ENCODE results near the gene PTX4. TPM values are rescaled to one million over a fixed set of nuclear protein-coding genes. Genes with fewer than 3 reads are reported as not detected.
A peak's percentile ranks its signal among the peaks of the same experiment; 100 is the strongest.

Gene PTX4
- total and polyA plus RNA-seq, 2 donors: 0.10 TPM; not detected in 1

GRCh38 chr16:1528921-1529537 lies 40.3 kb upstream of the PTX4 start:
- Histone ChIP-seq H3K4me3 (ENCODE audit: low read depth, low read length) (no peak overlapping the region), H3K27ac (ENCODE audit: low read depth) (peak overlapping the region; percentile 24), H3K36me3 (ENCODE audit: insufficient read depth) (no peaks in the 10 kb centered on the region), H3K4me1 (ENCODE audit: insufficient read depth) (peaks cover 3% of the 10 kb centered on the region)
- 91% methylated on average over 29 of the region's 29 CpGs for WGBS
- DNase-seq (ENCODE audit: extremely low spot score): no peak

- H3K27ac ChIP-seq (ENCODE audit: low read depth): peak overlapping the region; percentile 48
- no peak overlapping the region for H3K4me3 ChIP-seq (ENCODE audit: low read depth, low read length)
- peaks cover 3% of the 10 kb centered on the region for H3K4me1 ChIP-seq (ENCODE audit: insufficient read depth)
- DNase-seq (ENCODE audit: extremely low spot score): no peak
- H3K36me3 ChIP-seq (ENCODE audit: insufficient read depth): no peaks in the 10 kb centered on the region
- WGBS: 64% methylated on average over 42 of the region's 42 CpGs
Measured at GRCh38 chr16:1527836-1528811, 39.4 kb upstream of the PTX4 start.

- peak overlapping the region; percentile 57 for H3K27ac ChIP-seq (ENCODE audit: low read depth)
- no peaks in the 10 kb centered on the region for H3K36me3 ChIP-seq (ENCODE audit: insufficient read depth)
- 85% methylated on average over 38 of the region's 38 CpGs for WGBS
- H3K4me1 ChIP-seq (ENCODE audit: insufficient read depth): peaks cover 3% of the 10 kb centered on the region
- DNase-seq (ENCODE audit: extremely low spot score): no peak
- H3K4me3 ChIP-seq (ENCODE audit: low read depth, low read length): no peak overlapping the region
Measured at GRCh38 chr16:1526608-1527555, 38.1 kb upstream of the PTX4 start.

DNA sequence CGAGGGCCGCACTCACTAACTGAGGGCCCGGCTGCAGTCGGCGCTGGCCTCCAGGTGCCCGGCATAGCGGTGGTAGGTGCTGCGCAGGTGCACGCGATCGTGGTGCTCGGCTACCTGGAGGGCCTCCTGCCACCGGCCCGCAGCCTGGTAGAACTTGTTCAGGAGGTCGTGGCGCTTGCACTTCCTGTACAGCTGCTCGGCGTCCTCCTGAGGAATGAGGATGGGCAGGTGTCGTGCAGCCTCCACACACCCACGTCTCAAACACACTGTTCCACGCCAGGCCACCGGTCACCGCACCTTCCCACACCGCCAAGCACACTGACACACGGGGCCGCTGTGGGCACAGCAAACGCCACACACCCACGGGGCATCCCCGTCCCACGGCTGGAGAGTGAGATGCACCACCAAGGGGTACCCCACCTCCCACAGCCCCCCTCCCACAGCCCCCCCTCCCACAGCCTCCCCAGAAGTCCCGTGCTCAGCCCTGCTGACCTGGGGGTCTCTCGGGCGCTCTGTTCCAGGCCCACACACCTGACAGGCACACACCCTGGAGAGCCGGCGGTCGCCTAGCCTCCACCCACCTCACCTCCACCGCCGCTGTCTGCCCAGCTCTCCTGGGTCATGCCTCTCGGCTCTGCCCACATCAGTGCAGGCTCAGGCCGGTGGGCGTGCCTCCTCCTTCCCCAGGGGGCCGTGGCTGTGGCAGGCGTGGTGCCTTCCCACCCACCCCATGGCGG lies 37.3 kb upstream of the PTX4 start:
- WGBS: 89% methylated on average over 44 of the region's 44 CpGs
- no peak for DNase-seq (ENCODE audit: extremely low spot score)
- H3K4me3 ChIP-seq (ENCODE audit: low read depth, low read length): no peak overlapping the region
- H3K36me3 ChIP-seq (ENCODE audit: insufficient read depth): no peaks in the 10 kb centered on the region
- peak overlapping the region; percentile 57 for H3K27ac ChIP-seq (ENCODE audit: low read depth)
- peaks cover 3% of the 10 kb centered on the region for H3K4me1 ChIP-seq (ENCODE audit: insufficient read depth)

GRCh38 chr16:1524366-1524765 lies 35.6 kb upstream of the PTX4 start:
- Histone ChIP-seq H3K4me1 (ENCODE audit: insufficient read depth) (no peaks in the 10 kb centered on the region), H3K36me3 (ENCODE audit: insufficient read depth) (no peaks in the 10 kb centered on the region), H3K4me3 (ENCODE audit: low read depth, low read length) (no peak overlapping the region), H3K27ac (ENCODE audit: low read depth) (no peak overlapping the region)
- 93% methylated on average over 26 of the region's 26 CpGs for WGBS
- no peak for DNase-seq (ENCODE audit: extremely low spot score)

DNA sequence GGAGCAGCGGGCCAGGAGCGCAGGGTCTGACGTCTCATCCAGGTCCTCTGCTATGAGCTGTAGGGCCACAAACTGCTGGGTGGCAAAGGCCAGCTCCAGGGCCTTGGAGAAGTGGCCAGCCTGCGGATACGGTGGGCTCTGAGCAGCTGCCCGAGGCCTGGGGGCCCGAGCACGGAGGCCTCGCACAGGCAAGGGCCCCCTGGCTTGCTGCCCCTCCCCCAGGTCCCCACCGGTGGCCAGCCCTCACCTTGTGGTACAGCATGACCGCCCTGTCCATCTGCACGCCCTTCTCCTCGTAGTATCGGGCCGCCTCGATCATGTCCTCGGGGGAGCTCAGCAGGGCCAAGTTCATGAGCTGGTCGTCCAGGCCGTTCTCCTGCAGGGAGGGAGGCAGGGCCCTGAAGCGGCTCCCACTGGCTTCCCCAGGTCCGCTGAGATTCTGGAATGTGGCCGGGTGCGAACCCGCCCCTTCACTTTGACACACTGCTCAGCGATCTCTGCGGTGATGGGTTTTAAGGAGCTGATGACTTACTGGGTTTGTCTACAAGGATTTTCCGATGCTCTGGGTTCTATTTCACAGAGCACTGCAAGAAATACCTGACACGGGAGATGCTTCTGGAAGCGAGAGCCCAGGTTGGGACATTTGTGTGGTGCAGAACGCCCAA lies 35.0 kb upstream of the PTX4 start:
- 87% methylated on average over 30 of the region's 30 CpGs for WGBS
- no peak for DNase-seq (ENCODE audit: extremely low spot score)
- H3K36me3 ChIP-seq (ENCODE audit: insufficient read depth): no peaks in the 10 kb centered on the region
- no peak overlapping the region for H3K27ac ChIP-seq (ENCODE audit: low read depth)
- no peak overlapping the region for H3K4me3 ChIP-seq (ENCODE audit: low read depth, low read length)
- H3K4me1 ChIP-seq (ENCODE audit: insufficient read depth): no peaks in the 10 kb centered on the region

- WGBS: 94% methylated on average over 19 of the region's 19 CpGs
- no peaks in the 10 kb centered on the region for H3K36me3 ChIP-seq (ENCODE audit: insufficient read depth)
- no peak for DNase-seq (ENCODE audit: extremely low spot score)
- H3K4me3 ChIP-seq (ENCODE audit: low read depth, low read length): no peak overlapping the region
- no peak overlapping the region for H3K27ac ChIP-seq (ENCODE audit: low read depth)
- H3K4me1 ChIP-seq (ENCODE audit: insufficient read depth): no peaks in the 10 kb centered on the region
Measured at GRCh38 chr16:1520461-1520860, 31.7 kb upstream of the PTX4 start.

- no peak for DNase-seq (ENCODE audit: extremely low spot score)
- Histone ChIP-seq H3K4me1 (ENCODE audit: insufficient read depth) (no peaks in the 10 kb centered on the region), H3K36me3 (ENCODE audit: insufficient read depth) (no peaks in the 10 kb centered on the region), H3K27ac (ENCODE audit: low read depth) (no peak overlapping the region), H3K4me3 (ENCODE audit: low read depth, low read length) (no peak overlapping the region)
- WGBS: 93% methylated on average over 17 of the region's 17 CpGs
Measured at GRCh38 chr16:1519831-1520230, 31.1 kb upstream of the PTX4 start.

DNA sequence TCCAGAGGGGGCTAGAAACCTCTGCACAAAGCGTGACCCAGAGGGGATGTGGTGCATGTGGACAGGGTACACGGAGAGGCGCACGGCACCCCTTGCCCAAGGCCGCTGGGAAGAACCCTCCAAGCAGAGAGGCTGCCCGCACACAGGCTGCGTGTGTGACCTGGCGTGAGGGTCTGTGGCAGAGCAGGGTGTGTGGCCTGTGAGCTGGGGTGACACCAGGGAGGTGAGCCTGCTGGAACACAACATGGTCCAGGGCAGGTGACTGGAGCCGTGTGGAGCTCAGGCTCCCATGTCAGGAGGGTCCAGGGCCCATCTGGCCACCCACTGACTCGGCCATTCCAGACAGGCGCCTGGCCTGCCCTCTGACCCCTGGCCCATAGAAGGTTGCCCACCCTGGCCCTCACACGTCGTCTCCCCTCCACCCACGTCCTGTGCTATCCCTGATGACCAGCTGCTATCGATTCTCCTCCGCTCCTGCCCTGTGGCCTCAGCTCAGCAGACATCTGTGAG lies 29.9 kb upstream of the PTX4 start:
- no peak overlapping the region for H3K4me3 ChIP-seq (ENCODE audit: low read depth, low read length)
- no peaks in the 10 kb centered on the region for H3K4me1 ChIP-seq (ENCODE audit: insufficient read depth)
- DNase-seq (ENCODE audit: extremely low spot score): no peak
- H3K27ac ChIP-seq (ENCODE audit: low read depth): no peak overlapping the region
- WGBS: 92% methylated on average over 16 of the region's 16 CpGs
- H3K36me3 ChIP-seq (ENCODE audit: insufficient read depth): no peaks in the 10 kb centered on the region

- Histone ChIP-seq H3K27ac (ENCODE audit: low read depth) (no peak overlapping the region), H3K36me3 (ENCODE audit: insufficient read depth) (no peaks in the 10 kb centered on the region), H3K4me1 (ENCODE audit: insufficient read depth) (no peaks in the 10 kb centered on the region), H3K4me3 (ENCODE audit: low read depth, low read length) (no peak overlapping the region)
- no peak for DNase-seq (ENCODE audit: extremely low spot score)
- WGBS: 99% methylated on average over 3 of the region's 3 CpGs
Measured at GRCh38 chr16:1514507-1514906, 25.8 kb upstream of the PTX4 start.

DNA sequence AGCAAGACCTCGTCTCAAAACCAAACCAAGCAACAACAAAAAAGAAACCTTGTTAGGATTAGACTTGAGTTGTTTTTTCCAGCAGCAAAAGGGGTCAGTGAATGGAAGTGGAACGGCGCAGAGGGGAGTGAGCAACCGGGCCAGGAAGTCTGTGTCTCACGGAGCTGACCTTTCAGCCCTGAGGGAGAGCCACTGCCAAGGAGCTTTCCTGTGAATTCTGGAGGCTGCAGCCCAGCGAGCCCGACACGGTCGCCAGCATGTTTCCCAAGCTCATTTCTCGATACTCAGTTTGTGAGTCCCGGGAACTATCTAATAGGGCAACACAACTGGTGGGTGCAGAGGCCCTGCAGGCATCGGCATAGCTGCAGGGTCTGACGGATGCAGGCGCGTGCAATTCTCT lies 24.0 kb upstream of the PTX4 start:
- no peak overlapping the region for H3K27ac ChIP-seq (ENCODE audit: low read depth)
- no peaks in the 10 kb centered on the region for H3K4me1 ChIP-seq (ENCODE audit: insufficient read depth)
- H3K4me3 ChIP-seq (ENCODE audit: low read depth, low read length): no peak overlapping the region
- H3K36me3 ChIP-seq (ENCODE audit: insufficient read depth): no peaks in the 10 kb centered on the region
- DNase-seq (ENCODE audit: extremely low spot score): no peak
- 85% methylated on average over 15 of the region's 15 CpGs for WGBS

Data from urinary bladder (tissue), 4 donors.